NCI-H128 (cell line): ENCODE results near the gene GID4.

Experiments
- DNase-seq: peaks from one replicate; lab custom pipeline; 2025; ENCODE audit not compliant: unreplicated experiment; lab: John Stamatoyannopoulos, UW

GID4 gene

DNA sequence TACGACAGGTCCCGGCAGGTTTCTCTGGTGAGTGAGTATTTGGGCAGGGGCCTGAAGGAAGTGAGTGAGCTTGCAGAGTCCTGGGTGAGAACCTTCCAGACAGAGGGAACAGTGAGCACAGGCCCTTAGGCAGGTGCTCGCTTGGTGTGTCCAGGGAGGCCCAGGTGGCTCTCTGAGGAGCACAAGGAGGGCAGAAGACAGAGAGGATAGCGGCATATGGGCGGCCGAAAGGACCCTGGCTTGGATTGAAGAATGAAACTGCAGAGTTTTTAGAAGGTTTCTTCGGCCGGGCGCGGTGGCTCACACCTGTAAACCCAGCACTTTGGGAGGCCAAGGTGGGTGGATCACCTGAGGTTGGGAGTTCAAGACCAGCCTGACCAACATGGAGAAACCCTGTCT is 55.2 kb downstream of the GID4 start:
- no peak for DNase-seq

DNA sequence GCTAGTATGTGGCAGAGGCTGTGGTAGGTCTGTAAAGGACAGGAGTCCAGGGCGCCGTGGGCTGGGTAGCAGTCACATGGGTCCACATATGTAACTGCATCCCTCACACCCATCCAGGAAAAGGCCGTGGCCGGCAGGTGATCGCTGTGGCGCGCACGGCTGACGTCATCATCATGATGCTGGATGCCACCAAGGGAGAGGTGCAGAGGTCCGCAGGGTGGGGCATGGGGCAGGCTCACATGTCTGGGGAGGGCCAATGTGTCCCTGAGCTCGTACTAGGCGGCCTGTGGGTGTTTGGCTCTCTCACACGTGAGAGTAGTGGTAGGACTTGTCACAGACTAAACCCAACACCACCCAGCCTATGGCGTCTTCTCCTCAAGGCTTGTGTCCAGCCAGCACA is 60.3 kb downstream of the GID4 start:
- DNase-seq = no peak

DNA sequence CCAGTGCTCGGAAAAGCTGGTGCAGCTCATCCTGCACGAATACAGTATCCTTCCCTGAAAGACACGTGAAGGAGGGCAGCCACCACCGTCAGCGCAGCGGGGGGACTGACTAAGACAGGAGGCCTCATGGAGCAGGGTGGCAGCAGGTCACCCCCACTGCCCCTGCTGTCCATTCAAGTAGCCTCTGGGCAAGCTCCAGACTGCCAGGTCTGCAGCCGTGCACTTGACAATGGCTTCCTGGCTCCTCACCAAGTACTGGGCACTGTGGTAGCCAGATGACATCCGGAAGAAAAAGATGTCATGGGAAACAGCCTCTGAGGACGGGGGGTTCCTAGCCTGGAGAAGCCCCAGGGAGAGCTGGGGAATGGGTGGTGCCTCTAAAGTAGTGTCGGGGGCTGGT is 61.4 kb downstream of the GID4 start:
- DNase-seq = no peak

DNA sequence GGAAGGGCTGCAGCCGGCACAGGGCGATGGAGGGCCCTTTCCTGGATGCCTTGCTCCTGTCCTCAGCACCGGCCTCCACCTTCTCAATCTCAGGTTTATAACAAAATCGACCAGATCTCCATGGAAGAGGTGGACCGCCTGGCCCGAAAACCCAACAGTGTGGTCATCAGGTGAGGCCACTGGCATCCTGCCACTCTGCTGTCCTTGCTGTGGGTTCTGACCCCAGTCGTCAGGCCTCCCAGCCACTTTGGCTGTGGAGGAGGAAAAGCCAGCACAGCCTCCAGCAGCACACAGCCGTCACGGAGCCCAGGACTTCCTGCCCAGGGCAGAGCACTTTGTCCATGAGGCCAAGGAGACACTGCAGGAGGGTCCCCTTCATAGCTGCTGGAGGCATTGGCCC is 62.6 kb downstream of the GID4 start:
- no peak for DNase-seq

DNA sequence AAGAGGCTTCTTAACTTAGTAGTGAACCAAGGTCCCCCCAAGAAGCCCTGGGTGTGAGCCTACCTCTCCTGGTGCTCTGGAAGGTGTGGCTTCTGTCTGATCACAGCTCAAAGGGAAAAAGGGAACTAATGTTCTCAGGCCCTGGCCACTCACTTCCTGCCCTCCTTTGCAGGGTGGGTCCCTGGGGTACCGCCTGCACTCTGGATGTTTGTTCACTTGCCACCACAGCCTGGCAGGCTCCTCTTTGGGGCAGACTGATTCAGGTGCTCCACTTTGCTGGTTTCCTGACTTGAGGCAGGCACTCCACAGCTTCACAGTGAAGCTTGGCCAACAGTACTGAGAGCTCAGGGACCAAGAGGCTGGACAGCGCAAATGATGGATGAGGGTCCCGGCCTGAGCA is 63.4 kb downstream of the GID4 start:
- DNase-seq = no peak

DNA sequence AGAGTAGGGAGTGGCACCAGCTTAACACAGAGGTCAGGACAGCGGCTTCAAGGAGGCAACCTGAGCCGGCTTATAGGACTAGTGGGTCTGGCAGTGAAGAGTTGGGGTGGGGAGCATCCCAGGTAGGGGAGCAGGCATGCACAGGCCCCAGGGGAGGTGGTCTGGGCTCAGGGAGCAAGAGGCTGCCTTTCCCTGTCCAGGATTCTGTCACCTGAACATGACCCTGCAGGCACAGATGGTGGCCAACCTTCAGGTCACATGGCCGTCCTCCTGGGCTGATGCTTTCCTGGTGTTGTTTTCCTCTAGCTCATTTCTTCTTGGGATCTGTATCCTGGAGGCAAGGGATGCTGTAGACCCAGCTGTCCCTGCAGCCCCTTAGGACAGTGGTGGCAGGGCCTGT is 65.8 kb downstream of the GID4 start:
- no peak for DNase-seq

DNA sequence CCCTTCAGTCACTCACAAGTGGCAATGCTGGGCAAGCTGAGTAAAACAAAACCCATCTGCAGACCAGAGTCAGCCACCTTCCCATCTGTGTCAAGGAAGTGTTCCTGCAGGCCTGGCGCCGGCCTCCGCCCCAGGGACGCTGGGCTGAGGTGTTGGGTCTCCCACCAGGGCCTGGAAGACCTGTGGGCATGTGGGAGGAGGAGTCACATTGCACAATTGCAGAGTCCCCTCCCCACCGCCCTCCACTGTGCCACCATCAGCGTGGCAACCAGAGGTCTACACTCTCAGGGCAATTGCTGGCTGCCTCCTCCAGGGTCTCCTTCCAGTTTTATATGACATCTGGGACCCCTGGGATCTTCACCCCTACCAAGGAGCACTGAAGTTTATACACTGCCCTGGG is 66.4 kb downstream of the GID4 start:
- no peak for DNase-seq

DNA sequence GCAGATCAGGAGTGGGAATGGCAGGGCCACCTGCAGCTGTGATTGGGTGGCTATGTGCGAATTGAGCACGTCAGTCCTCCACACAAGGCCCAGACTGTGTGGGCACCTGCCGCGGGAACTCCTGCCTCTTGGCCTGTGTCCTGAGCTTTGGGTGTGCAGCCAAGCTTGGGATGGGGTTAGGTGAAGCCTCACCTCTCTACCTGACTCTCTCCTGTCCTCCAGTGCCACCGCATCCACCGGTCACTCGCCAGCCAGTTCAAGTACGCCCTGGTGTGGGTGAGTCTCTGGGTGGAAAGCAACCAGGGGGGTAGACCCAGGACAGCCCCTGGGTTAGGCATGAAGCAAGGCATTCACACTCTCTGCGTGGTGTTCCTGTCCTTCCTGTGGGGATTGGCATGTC is 67.0 kb downstream of the GID4 start:
- DNase-seq = no peak

DNA sequence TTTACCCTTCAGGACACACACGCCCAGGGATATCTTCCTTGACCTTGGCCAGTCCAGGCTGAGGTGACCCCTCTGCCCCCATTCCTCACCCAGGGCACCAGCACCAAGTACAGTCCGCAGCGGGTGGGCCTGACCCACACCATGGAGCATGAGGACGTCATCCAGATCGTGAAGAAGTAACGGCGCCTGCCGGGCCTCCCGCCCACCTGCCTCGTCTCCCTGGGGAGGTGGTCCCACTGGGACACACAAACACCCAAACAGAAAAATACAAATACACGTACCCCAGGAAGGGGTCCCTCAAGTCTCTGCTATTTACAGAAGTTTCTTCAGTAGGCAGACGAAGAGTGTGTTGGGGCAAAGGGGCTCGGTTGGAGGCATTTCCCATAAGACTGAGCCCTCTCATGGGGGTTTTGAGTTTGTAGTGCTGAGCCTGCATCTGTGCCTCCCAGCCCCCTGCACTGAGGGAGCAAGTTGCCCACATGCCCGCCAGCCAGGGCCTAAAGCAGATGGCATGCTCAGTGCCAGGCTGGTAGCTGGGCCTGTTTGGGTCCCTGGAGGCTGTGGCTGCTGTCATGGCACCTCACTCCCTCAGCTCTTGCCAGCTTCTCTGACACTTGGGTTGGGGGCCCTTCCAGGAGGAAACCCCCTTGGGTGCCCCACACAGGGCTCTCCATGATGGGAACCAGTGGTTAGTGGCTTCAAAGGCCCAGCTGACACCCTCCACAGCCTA is 68.0 kb downstream of the GID4 start:
- no peak for DNase-seq

DNA sequence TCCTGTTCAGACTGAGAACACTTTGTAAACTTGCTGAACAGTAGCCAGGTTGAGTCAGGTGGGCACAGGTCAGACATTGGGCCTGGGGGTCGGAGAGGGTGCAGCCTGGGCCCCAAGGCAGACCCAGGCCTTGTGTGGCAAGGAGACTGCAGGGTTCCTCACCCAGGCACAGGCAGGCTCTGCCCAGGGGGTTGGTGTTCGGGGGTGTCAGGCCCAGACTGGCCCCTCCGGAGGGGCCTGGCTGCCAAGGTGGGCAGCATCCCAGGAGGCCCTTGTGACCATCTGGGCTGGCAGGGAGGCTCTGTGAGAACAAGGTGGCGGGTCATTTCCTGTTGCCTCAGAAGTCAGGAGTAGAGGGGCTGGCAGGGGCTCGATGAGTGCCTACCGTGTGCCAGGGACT is 68.8 kb downstream of the GID4 start:
- no peak for DNase-seq

DNA sequence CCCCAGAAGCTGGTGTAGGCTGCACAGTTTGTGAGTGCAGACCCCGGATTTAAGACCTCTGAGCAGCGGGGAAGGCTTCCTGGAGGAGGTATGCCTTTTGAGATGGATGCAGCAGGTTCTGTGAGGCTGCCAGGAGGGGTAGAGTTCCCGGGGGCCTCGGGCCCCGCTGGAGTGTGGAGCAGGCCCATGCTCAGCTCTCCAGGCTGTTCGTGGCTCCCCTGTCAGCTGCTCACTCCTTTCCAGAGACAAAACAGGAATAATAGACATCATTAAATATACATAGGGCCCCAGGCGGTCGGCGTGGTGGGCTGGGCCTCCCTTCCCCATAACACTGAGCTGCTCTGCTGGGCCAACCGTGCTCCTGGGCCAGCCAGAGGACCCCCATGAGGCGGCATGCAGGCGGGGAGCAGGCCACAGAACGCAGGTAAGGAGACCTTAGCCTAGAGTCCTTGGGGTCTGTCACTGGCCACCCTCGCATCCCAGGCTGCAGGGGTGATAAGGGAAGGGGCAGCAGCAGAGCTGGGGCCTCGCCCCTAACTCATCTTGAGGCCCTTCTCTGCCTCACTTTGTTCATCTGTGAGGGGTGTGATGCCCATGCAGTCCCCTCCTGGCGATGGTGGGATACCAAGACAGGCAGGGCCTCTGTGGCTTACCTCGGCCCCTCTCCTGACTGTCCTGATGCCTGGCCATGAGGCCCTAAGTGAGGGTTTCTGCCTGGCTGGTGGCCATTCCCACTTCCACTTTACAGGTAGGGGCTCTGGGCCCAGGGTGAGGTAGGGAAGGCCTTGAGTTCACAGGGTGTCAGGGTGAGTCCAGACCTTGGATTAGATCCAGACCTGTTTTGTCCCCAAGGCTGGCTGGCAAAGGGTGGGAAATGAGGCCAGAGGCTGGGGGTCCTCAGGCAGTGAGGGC is 69.4 kb downstream of the GID4 start, which contains the start of gene MYO15A:
Gene MYO15A, plus strand, starts transcription at position 356 of the 912 bp plus-strand sequence. CDS start 10,045 bp downstream, outside the sequence.
- no peak for DNase-seq

DNA sequence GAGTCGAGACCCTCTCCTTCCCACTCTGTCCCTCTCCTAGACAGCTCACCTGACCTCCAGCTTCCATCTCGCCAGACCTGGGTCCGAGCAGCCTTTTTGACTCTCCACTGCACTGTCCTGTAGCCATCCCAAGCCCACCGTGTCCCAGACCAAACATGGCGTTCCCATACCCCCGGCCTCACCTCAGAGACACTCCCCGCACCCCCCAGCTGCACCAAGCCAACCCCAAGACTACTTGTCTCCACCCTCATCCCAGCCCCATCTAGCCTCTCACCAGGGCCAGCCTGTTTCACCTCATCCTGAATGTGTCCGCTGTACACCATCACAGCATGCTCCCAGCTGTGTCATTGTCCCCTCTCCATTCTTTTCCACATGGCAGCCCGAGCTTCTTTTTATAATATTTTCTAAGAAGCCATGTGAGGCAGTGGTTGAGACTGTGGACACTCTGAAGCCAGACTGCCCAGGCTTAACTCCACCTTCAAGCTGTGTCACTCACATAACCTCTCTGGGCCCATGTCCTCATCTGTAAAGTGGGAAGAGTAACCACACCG is 70.8 kb downstream of the GID4 start:
- no peak for DNase-seq

DNA sequence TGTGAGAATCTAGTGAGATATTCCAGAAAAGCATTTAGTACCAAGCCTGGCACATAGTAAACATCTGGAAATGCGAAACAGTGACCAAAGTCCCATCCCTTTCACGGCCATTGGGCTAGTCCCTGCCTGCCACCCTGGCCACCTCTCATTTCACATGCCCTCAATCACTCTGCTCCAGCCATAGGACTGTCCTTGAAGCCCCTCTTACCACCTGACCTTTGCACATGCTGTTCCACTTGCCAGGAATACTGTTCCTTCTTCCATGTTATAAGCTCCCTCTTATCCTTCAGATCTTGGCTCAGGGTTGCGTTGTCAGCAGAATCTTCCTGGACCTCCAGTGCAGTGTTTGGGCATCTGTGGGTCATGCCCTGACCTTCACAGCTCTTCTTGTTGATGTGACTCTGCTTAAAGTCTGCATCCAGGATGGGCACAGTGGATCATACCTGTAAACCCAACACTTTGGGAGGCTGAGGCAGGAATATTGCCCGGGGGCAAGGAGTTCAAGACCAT is 71.5 kb downstream of the GID4 start:
- no peak for DNase-seq

DNA sequence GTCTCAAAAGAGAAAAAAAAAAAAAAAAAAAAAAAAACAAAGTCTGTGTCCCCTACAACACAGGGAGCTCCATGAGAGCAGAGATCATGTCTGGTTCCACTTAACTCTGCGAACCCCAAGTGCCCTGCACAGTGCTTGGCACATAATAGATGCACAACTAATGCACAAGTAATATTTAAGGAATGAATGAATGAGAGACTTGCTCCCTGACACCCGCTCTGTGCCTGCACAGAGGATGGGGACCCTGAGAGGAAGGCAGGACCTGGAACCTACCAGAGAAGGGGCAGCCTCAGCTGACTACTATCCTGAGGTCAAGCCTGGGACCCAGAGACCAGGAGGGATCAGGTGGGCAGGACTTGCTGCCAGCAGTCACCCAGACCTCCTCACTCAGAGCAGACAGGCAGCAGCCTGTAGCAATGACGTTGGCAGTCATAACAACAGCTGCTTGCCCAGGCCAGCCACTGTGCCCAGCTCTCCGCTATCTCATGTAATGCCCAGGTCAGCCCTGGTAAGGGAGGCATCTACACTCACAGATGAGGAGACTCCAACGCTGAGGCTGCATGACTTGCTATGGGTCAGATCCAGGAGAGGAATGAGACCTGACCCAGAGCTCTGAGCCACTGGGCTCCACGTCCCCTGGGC is 72.2 kb downstream of the GID4 start:
- DNase-seq = no peak

DNA sequence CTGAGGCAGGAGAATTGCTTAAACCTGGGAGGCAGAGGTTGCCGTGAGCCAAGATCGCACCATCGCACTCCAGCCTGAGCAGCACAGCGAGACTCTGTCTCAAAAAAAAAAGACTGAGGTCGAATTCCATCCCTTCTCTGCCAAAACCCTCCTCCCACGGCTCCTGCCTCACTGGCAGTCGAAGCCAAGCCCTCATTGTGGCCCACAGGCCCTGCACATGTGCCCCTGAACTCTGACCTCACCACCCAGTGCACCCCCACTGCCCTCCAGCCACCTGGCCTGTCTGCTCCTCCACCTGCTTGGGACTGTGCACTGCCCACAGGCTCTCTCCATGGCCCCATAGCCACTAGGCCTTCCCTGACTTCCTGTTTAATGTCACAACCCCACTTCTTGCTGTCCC is 76.3 kb downstream of the GID4 start:
- DNase-seq = no peak

DNA sequence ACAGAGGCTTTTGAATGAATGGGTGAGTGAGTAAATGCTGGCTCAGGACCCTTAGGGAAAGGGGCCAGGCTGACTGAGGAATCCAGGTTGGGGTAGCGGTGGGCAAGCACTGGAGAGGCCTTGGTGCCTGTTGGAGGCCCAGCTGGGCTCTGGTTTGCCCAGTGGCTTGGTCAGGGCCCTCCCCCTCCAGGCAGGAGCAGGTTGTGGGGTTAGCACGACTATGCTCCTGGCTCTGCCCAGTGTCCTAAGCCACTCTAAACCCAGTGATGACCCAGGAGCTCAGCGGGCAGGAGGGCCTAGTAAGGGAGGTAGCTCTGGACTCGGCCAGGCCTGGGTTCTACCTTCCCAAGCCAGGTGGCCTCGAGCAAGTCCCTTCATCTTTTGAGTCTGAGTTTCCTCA is 76.9 kb downstream of the GID4 start:
- no peak for DNase-seq

DNA sequence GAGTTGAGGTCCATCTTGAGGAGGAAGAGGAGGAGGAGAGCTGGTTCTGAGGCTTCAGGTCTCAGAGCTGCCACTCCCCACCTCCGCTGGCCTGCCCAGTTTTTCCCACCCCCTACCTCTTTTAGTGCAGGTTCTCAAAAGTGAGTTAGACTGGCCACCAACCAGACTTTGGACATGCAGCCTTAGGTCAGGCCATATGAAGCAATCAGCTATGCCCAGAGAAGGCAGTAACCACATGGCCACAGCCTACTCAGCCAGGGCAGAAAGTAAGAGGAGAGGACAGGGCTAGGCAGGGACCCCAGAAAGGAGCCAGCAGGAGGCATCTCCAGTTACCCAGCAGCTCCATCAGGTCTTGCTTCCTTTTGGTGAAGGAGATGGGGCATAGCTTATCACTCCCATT is 78.3 kb downstream of the GID4 start:
- DNase-seq = no peak
